Measurements from ENCODE around the gene SIX1.

DNA sequence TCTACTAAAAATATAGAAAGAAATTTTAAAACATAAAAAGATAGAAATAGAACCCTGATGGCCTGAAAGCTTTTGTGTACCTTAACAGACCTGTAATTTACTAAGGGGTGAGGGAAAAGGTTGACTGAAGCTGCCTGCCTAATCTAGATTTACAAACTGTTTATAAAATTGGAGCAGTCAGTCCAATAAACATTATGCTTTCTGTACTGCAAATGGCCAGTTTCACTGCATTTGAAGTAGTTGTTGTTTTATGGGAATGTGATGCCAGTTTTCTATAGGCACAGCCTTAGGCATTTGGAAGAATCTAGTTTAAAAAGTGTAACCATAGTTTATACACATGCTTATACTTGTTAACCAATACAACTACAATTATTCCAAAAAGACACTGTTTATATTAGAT lies 19.1 kb downstream of the SIX1 start:
- TF ChIP-seq, protein P1, sequence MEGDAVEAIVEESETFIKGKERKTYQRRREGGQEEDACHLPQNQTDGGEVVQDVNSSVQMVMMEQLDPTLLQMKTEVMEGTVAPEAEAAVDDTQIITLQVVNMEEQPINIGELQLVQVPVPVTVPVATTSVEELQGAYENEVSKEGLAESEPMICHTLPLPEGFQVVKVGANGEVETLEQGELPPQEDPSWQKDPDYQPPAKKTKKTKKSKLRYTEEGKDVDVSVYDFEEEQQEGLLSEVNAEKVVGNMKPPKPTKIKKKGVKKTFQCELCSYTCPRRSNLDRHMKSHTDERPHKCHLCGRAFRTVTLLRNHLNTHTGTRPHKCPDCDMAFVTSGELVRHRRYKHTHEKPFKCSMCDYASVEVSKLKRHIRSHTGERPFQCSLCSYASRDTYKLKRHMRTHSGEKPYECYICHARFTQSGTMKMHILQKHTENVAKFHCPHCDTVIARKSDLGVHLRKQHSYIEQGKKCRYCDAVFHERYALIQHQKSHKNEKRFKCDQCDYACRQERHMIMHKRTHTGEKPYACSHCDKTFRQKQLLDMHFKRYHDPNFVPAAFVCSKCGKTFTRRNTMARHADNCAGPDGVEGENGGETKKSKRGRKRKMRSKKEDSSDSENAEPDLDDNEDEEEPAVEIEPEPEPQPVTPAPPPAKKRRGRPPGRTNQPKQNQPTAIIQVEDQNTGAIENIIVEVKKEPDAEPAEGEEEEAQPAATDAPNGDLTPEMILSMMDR (IDR thresholded peaks at IDR 0.05): no peak
- TF ChIP-seq POLR2A (IDR thresholded peaks at IDR 0.05): no peak
